ENCODE data around the gene OR51L1.

OR51L1 gene

DNA sequence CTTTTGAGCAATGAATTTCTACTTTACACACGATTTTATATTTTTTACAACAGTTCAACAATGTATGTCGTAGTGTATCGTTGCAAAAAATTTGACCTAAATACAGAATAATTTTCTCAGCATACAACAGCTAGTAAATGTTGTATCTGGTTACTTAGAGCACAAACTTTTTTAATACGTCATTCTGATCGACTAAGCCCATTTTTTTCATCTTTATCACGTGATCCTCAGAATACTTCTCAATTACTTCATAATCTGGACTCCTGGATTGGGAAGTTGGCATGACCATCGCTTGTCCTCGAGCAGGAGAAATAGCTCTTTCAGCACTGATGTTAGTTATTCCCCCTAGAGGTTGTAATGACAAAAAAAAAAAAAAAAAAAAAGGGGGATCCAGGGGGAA is 16.6 kb downstream of the OR51L1 start:
- in situ Hi-C loops (cut with MboI; ENCODE audit: low pct_unique_long_range_greater_than_20kb, low sequenced_read_pairs, unreplicated experiment), result no loop called here

DNA sequence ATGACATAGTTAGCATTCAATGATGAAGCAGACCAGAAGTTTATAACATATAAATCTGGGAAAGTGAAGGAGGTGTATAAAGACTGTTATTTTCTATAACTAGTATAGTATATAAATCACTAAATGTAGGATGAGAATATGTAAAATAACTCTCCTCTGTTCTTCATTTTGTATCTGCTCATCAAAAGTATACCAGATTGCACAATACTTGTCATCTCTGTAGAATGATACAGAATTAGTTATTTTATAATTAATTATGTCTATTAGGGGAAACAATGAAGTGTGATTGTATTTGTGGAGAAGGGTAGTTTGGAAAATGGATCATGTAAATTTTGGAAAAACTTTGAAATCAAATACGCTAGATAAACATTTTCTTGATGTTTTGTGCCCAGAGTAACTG is 18.4 kb downstream of the OR51L1 start:
- TF ChIP-seq, protein P1, sequence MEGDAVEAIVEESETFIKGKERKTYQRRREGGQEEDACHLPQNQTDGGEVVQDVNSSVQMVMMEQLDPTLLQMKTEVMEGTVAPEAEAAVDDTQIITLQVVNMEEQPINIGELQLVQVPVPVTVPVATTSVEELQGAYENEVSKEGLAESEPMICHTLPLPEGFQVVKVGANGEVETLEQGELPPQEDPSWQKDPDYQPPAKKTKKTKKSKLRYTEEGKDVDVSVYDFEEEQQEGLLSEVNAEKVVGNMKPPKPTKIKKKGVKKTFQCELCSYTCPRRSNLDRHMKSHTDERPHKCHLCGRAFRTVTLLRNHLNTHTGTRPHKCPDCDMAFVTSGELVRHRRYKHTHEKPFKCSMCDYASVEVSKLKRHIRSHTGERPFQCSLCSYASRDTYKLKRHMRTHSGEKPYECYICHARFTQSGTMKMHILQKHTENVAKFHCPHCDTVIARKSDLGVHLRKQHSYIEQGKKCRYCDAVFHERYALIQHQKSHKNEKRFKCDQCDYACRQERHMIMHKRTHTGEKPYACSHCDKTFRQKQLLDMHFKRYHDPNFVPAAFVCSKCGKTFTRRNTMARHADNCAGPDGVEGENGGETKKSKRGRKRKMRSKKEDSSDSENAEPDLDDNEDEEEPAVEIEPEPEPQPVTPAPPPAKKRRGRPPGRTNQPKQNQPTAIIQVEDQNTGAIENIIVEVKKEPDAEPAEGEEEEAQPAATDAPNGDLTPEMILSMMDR (IDR thresholded peaks at IDR 0.05; ENCODE audit: extremely low read depth, insufficient read depth, missing control alignments), result no peak
- no peak for DNase-seq (ENCODE audit: low spot score)
- in situ Hi-C loops (cut with MboI; ENCODE audit: low pct_unique_long_range_greater_than_20kb, low sequenced_read_pairs, unreplicated experiment), result no loop called here

More for the DNA sequence above, 16.6 kb downstream of the OR51L1 start:
- TF ChIP-seq, protein P1 (IDR thresholded peaks at IDR 0.05; ENCODE audit: extremely low read depth, insufficient read depth, missing control alignments), result no peak
- DNase-seq (ENCODE audit: low spot score), result no peak

DNA sequence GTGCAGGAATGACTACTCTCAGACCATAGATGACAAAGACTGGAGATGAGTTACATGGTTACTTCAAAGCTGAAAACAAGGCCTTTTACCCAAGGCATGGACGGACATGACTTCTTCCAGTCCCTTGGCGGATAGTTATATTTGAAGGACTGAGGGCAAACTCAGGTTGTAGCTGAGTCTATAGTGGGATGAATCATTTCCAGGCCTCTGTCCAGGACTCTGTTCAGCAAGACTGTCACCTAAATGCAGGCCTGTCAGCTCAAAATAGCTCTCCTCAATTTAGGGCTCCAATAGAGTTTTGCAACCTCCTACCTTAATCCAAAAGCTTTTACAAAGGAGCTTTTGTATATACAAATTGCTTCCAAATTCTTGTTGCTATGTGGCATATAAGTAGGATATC is 27.3 kb downstream of the OR51L1 start:
- TF ChIP-seq, protein P1 (IDR thresholded peaks at IDR 0.05; ENCODE audit: extremely low read depth, insufficient read depth, missing control alignments), result no peak
- no peak for DNase-seq (ENCODE audit: low spot score)

DNA sequence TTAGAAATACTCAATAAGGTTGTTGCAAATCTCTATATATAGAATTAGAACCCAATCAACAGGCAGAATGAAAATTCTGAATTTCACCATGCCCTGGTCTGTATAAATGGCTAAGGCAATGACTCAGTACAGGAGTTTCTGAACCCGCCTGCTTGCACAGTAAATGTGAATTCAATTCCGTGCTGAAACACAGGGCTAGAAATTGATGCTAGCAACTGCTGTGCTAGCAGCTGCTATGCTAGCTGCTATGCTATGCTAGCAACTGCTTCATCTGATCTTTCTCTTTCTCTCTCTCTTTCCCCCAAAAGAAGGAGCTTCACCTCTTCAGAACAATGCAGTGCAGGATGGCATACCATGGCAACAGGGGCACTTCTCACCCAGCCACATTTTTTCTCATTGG is 42.0 kb downstream of the OR51L1 start:
- TF ChIP-seq, protein P1 (IDR thresholded peaks at IDR 0.05; ENCODE audit: extremely low read depth, insufficient read depth, missing control alignments), result no peak
- in situ Hi-C loops (cut with MboI; ENCODE audit: low pct_unique_long_range_greater_than_20kb, low sequenced_read_pairs, unreplicated experiment), result no loop called here
- DNase-seq (ENCODE audit: low spot score), result no peak

More for the DNA sequence above, 27.3 kb downstream of the OR51L1 start:
- in situ Hi-C loops (cut with MboI; ENCODE audit: low pct_unique_long_range_greater_than_20kb, low sequenced_read_pairs, unreplicated experiment), result no loop called here

DNA sequence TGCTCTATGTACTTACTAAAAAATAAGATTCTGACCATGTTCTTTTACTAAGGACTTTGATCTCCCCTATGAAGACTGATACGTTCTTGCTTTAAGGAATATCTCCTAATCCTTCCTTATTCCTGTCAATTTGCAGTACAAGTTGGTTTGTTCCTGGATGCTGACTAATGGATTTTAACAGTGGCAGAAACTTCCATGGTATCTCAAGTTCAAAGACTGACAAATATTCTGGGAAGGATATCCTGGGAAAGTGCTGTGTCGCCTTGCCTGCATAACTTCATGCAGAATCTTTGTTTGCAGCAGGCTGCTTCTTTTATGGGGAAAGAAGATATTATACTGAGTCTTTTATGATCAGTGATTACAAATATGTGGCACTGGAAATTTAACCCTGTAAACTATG is 43.3 kb downstream of the OR51L1 start:
- TF ChIP-seq, protein P1 (IDR thresholded peaks at IDR 0.05; ENCODE audit: extremely low read depth, insufficient read depth, missing control alignments), result no peak
- no peak for DNase-seq (ENCODE audit: low spot score)
- in situ Hi-C loops (cut with MboI; ENCODE audit: low pct_unique_long_range_greater_than_20kb, low sequenced_read_pairs, unreplicated experiment), result no loop called here

DNA sequence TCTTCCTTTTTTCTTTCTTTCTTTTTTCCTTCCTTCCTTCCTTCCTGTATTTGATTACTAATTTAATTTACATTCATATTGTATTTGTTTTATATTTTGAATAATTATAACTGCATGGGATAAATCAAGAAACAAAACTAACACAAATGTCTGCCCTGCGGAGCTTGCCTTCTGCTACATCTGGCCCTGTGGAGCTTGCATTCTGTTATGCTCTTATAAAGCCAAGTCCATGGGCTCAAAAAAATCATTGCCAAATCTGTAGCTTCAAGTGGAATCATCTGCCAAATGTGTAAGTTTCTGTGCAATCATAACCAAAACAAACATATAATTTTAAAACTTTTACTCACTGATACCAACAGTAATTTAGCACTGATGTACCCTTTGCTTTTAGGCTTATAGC is 43.7 kb downstream of the OR51L1 start:
- in situ Hi-C loops (cut with MboI; ENCODE audit: low pct_unique_long_range_greater_than_20kb, low sequenced_read_pairs, unreplicated experiment), result no loop called here
- TF ChIP-seq, protein P1 (IDR thresholded peaks at IDR 0.05; ENCODE audit: extremely low read depth, insufficient read depth, missing control alignments), result no peak
- no peak for DNase-seq (ENCODE audit: low spot score)

DNA sequence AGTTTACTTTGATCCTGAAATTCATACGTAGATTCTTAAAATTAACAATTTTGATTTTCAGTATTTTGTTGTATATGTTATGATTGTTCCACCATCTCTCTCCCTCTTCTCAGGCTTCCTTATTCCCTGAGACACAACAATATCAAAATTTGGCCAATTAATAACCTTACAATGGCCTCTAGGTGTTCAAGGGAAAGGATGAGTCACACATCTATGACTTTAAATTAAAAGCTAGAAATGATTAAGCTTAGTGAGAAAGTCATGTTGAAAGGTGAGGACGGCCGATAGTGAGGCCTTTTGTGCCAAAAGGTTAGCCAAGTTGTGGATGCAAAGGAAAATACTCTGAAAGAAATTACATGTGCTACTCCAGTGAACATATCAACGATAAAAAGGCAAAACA is 46.2 kb downstream of the OR51L1 start:
- no peak for DNase-seq (ENCODE audit: low spot score)
- in situ Hi-C loops (cut with MboI; ENCODE audit: low pct_unique_long_range_greater_than_20kb, low sequenced_read_pairs, unreplicated experiment), result no loop called here
- TF ChIP-seq, protein P1 (IDR thresholded peaks at IDR 0.05; ENCODE audit: extremely low read depth, insufficient read depth, missing control alignments), result no peak

All from GM13977 (cell line).